Keratinocyte (primary cell): Measurements from ENCODE around the gene MINPP1.

Source experiments
- EZH2 ChIP-seq: IDR thresholded peaks from one replicate; pipeline ENCODE4 v1.6.1; 2012; ENCODE audit warnings: inconsistent platforms, mild to moderate bottlenecking, low read length, moderate library complexity
- TF ChIP-seq, protein P1 (sequence below), 3 experiments: IDR thresholded peaks in 1 of 3; conservative IDR thresholded peaks in 1 of 3; optimal IDR thresholded peaks in 1 of 3; 2 replicates in 2 of 3; 3 replicates in 1 of 3; pipeline versions ENCODE3 to v1.5.1; 2011; ENCODE audit warnings: low read length in 3 of 3, mild to moderate bottlenecking in 3 of 3, moderate library complexity in 2 of 3, control low read depth in 1 of 3, inconsistent platforms in 1 of 3; ENCODE audit not compliant: insufficient read depth in 2 of 3; ENCODE audit errors: extremely low read depth in 1 of 3

DNA sequence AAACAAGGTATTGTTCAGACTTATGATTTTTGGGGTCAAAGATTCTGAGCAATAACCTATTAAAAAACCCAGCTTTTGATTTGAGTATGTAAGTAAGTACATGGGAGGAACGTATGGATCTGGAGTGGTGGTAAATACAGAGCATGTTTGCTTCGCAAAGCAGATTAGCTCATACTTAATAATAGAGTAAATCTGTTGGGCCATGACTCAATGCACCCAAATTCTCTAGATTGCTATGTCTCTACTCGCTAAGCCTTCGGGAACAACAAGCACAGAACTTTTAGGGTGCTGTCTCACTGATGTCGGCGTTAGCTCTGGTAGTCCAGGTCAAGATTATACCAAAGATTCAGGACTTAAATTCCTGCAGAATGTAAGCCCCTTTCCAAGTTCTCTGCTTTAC, 807 bp upstream of the MINPP1 start:
- TF ChIP-seq, protein P1, sequence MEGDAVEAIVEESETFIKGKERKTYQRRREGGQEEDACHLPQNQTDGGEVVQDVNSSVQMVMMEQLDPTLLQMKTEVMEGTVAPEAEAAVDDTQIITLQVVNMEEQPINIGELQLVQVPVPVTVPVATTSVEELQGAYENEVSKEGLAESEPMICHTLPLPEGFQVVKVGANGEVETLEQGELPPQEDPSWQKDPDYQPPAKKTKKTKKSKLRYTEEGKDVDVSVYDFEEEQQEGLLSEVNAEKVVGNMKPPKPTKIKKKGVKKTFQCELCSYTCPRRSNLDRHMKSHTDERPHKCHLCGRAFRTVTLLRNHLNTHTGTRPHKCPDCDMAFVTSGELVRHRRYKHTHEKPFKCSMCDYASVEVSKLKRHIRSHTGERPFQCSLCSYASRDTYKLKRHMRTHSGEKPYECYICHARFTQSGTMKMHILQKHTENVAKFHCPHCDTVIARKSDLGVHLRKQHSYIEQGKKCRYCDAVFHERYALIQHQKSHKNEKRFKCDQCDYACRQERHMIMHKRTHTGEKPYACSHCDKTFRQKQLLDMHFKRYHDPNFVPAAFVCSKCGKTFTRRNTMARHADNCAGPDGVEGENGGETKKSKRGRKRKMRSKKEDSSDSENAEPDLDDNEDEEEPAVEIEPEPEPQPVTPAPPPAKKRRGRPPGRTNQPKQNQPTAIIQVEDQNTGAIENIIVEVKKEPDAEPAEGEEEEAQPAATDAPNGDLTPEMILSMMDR (optimal IDR thresholded peaks at IDR 0.05 in 1 of 3, IDR thresholded peaks at IDR 0.05 in 1 of 3, conservative IDR thresholded peaks at IDR 0.05 in 1 of 3; ENCODE audit: extremely low read depth in 1 of 3, insufficient read depth in 2 of 3, low read length in 3 of 3), result no peak
- TF ChIP-seq EZH2, result no peak
